ENCODE results near the gene CACNG5.

The CACNG5 gene

DNA sequence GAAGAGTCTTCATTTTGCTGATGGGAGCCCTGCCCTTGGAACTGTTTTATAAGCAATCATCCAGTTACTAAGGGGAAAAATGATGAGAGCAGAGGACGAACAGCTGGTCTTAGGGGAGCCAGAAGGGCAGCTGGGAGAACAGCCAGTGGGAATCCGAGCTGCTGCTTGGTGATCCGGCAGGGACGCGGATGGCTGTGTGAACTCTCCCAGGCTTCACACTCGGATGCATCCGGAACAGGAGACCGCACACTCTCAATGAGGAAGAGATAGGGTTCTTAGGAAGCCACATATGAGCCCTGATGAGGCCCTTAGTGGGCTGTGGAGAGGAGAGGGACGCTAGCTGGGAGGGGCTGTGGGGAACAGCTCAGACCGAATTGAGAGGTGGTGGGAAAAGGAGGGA lies 5.0 kb upstream of the CACNG5 start:
- DNase-seq (ENCODE audit: low spot score): no peak
- in situ Hi-C loops (cut with MboI; ENCODE audit: low pct_unique_long_range_greater_than_20kb, low sequenced_read_pairs, unreplicated experiment): no loop called here
- TF ChIP-seq, protein P1, sequence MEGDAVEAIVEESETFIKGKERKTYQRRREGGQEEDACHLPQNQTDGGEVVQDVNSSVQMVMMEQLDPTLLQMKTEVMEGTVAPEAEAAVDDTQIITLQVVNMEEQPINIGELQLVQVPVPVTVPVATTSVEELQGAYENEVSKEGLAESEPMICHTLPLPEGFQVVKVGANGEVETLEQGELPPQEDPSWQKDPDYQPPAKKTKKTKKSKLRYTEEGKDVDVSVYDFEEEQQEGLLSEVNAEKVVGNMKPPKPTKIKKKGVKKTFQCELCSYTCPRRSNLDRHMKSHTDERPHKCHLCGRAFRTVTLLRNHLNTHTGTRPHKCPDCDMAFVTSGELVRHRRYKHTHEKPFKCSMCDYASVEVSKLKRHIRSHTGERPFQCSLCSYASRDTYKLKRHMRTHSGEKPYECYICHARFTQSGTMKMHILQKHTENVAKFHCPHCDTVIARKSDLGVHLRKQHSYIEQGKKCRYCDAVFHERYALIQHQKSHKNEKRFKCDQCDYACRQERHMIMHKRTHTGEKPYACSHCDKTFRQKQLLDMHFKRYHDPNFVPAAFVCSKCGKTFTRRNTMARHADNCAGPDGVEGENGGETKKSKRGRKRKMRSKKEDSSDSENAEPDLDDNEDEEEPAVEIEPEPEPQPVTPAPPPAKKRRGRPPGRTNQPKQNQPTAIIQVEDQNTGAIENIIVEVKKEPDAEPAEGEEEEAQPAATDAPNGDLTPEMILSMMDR (IDR thresholded peaks at IDR 0.05; ENCODE audit: extremely low read depth, insufficient read depth, missing control alignments): no peak

DNA sequence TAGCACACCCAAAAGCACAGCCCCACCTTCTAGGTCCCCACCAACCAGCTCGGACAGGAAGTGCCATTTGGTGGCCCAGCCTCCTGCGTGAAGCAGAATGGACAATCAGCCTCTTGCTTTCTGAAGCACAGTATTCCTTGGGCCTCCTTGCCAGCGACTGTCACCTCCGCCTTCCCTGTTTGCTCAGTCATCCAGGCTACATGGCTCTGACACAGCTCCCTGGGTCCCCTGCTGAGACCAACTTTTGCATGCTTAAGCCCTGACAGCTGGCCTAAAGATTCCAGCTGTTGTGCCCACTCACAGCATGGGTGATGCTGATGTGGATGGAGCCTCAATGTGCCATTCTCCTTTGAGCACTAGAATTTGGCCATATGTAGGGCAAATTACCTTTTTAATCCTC lies 4.5 kb upstream of the CACNG5 start:
- in situ Hi-C loops (cut with MboI; ENCODE audit: low pct_unique_long_range_greater_than_20kb, low sequenced_read_pairs, unreplicated experiment): no loop called here
- DNase-seq (ENCODE audit: low spot score): no peak
- TF ChIP-seq, protein P1 (IDR thresholded peaks at IDR 0.05; ENCODE audit: extremely low read depth, insufficient read depth, missing control alignments): no peak

DNA sequence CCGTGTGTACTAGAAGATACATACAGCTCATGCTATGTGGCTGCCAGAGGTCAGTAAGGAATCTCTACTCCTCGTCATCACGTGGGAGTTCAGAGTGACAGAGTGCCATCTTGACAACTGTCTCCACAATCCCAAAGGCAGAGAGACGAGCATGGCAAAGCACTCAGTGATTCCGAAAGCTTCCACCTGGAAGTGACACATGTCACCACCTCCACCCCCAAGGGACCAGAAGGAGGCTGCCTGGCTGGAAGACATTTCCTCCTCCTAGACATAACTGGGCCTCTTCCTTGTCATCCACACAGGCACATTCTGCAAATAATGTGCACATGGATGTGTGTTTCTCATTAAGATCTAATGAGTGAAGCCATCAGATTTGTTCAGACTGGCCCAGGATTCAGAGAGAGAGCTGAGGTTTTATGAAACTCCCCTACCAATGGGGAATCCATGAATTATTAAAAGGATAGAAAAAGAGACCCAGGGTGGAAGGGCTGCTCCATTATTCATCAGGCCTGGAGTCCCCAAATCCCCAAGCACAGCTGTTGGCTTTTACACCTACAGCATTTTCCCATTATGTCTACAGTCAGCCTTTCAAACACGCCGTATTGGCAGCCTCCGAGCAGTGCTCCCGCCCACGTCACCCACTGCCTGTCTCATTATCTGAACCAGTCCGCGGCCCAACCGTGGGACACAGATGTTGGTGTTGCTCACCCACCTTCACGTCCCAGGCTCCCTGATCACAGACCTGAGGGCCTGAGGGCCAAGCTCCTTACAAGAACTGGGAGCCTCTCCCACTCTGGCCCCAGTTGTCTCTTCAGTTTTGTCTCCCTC lies 3.3 kb upstream of the CACNG5 start:
- in situ Hi-C loops (cut with MboI; ENCODE audit: low pct_unique_long_range_greater_than_20kb, low sequenced_read_pairs, unreplicated experiment): no loop called here
- no peak for DNase-seq (ENCODE audit: low spot score)
- TF ChIP-seq, protein P1 (IDR thresholded peaks at IDR 0.05; ENCODE audit: extremely low read depth, insufficient read depth, missing control alignments): no peak

DNA sequence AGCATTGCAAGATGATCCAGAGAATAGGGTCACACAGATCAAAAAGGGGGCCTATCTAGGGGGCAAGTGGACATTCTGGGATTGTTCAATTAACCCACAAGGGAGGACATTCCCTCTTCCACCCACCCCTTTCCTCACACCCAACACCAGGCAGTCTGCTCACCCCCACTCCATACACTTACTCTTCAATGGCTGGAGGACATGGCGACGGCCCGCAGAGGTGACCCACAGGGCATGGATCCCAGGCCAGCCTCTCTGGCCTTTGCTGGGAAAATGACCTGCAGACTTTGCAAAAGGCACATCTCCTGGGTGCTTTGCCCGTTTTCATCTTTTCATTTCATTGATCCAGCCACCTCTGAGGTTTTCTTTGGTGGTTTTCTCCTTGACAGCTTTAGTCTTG lies 1.7 kb upstream of the CACNG5 start:
- DNase-seq (ENCODE audit: low spot score): no peak
- TF ChIP-seq, protein P1 (IDR thresholded peaks at IDR 0.05; ENCODE audit: extremely low read depth, insufficient read depth, missing control alignments): no peak
- in situ Hi-C loops (cut with MboI; ENCODE audit: low pct_unique_long_range_greater_than_20kb, low sequenced_read_pairs, unreplicated experiment): no loop called here

DNA sequence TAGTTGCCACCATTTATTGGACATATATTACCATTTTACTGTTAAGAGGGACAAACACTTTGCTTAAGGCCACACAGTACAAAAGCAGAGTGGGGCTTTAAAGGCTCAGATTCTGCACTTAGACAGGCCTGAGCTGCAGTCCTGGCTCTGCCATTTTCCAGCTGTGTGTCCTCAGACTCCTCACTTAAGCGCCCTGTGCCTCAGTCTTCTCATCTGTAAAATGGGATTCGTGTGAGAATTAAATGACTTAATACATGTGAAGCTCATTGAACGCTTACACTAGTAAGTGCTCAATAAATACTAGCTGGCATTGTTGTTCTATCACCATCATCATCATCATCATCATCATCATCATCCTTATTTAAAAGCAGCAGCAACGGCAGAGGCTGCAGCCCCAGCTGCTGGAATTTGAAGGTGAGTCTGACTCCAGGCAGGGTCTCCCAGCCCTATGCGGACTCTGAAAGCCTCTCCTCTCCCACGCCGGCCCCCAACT lies 445 bp upstream of the CACNG5 start:
- in situ Hi-C loops (cut with MboI; ENCODE audit: low pct_unique_long_range_greater_than_20kb, low sequenced_read_pairs, unreplicated experiment): no loop called here
- TF ChIP-seq, protein P1 (IDR thresholded peaks at IDR 0.05; ENCODE audit: extremely low read depth, insufficient read depth, missing control alignments): no peak
- DNase-seq (ENCODE audit: low spot score): no peak

DNA sequence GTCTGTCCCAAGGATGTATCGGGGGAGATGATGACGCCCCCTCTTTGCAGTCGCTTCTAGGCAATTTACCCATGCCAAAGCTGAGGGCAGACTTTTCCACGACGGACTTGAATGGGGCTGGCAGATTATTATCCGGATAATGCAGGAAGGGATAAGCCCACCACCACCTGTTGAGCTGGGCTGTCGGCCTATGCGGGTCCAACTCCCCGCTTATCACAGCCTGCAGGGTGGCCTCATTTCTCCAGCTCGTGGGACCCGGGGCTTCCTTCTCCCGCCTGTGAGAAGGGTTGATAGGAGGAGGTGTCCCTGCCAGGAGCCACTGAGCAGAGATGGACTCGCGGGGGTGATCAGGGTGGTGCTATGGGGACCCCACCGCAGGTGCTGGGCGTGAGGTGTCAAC lies 559 bp downstream of the CACNG5 start:
- in situ Hi-C loops (cut with MboI; ENCODE audit: low pct_unique_long_range_greater_than_20kb, low sequenced_read_pairs, unreplicated experiment): no loop called here

More for the DNA sequence above, 559 bp downstream of the CACNG5 start:
- TF ChIP-seq, protein P1 (IDR thresholded peaks at IDR 0.05; ENCODE audit: extremely low read depth, insufficient read depth, missing control alignments): no peak
- no peak for DNase-seq (ENCODE audit: low spot score)

All from GM13977 (cell line).